Effector memory CD4-positive, alpha-beta T cell (primary cell): ENCODE results near the gene CHCT1.
"Not testable (repeated sequence)": the region's sequence is repeated elsewhere in the genome, so short reads cannot be mapped to it uniquely, and the experiment has no call there.

Experiments
- DNase-seq, 3 donors: peaks; one replicate each; pipeline ENCODE4 v3.0.0-alpha.2; 2020
- H3K27ac ChIP-seq: 2 replicates; pipeline ENCODE4 v1.7.0; 2013; ENCODE audit warnings: mild to moderate bottlenecking, low read length, moderate library complexity; ENCODE audit not compliant: insufficient read depth, poor library complexity, severe bottlenecking
- H3K27me3 ChIP-seq: replicated peaks from 2 replicates; pipeline ENCODE4 v1.7.0; 2013; ENCODE audit warnings: mild to moderate bottlenecking, low read length; ENCODE audit not compliant: insufficient read depth, control insufficient read depth, poor library complexity, severe bottlenecking
- H3K36me3 ChIP-seq: 2 replicates; pipeline ENCODE4 v1.7.0; 2013; ENCODE audit warnings: mild to moderate bottlenecking, low read length, moderate library complexity; ENCODE audit not compliant: control insufficient read depth, insufficient read depth
- H3K4me1 ChIP-seq: 2 replicates; pipeline ENCODE4 v1.7.0; 2013; ENCODE audit warnings: low read length, mild to moderate bottlenecking; ENCODE audit not compliant: control insufficient read depth, insufficient read depth, poor library complexity, severe bottlenecking
- H3K4me3 ChIP-seq: 2 replicates; pipeline ENCODE4 v1.7.0; 2013; ENCODE audit warnings: low read length, low read depth, mild to moderate bottlenecking; ENCODE audit not compliant: insufficient read depth, poor library complexity, severe bottlenecking
- H3K9me3 ChIP-seq: 2 replicates; pipeline ENCODE4 v1.7.0; 2013; ENCODE audit warnings: mild to moderate bottlenecking, low read length, moderate library complexity; ENCODE audit not compliant: control insufficient read depth

The CHCT1 gene

DNA sequence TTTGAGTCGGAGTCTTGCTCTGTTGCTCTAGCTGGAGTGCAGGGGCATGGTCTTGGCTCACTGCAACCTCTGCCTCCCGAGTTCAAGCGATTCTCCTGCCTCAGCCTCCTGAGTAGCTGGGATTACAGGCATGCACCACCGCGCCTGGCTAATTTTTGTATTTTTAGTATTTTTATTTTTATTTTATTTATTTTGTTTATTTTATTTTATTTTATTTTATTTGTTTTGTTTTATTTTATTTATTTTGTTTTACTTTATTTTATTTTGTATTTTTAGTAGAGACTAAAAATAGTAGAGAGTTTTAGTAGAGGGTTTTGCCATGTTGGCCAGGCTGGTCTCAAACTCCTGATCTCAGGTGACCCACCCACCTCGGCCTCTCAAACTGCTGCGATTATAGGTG is 2.4 kb upstream of the CHCT1 start:
- not testable (repeated sequence) for DNase-seq, H3K27ac ChIP-seq, H3K4me3 ChIP-seq, H3K9me3 ChIP-seq, H3K27me3 ChIP-seq, H3K36me3 ChIP-seq, H3K4me1 ChIP-seq

DNA sequence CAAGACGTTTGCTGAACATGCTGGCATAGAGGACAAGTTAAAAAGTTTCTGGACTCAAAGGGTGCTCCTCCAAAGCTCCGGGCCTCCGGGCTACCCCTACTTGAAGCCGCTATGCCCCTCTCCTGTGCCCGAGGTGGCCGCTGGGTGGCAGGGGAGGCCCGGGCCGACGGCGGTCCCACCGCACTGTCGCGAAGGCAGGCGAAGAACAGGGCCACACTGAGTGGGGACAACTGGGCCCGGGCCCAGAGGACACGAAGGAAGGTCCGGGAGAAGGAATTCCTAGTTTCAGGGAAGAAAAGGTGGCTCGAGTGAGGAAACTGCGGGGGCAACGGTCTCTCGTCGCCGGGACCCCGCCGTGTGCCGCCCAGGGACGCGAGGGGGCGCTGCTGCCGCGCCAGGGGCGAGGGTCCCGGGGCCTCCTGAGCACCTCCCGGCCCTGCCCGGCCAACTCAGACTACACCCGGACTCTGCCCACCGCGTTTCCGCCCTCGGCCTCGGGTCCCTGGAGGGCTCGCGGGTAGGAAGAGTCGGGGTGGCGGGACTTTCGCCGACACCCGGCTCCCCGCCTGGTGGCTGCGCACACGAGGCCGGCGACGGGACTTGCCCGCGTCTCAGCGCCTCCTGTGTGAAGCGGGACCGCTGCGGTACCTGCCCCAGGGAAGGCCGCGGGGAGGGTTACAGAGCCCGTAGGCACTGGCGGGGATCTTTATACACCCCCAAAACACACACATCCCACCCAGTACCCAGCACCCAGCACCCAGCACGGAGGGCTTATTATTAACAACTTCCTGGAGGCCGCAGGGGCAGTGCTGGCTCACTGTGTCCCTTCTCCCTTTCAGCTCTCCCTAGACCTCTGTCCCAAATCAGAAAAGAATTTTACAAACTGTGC is 772 bp upstream of the CHCT1 start:
- Histone ChIP-seq H3K27me3 (no peaks in the 10 kb centered on the region), H3K4me1 (no peaks in the 10 kb centered on the region), H3K36me3 (no peaks in the 10 kb centered on the region), H3K4me3 (peak overlapping the region; percentile 72), H3K9me3 (no peaks in the 10 kb centered on the region), H3K27ac (peak overlapping the region; percentile 45)
- DNase-seq, result peak; percentile 34 to 54 (median 46)

DNA sequence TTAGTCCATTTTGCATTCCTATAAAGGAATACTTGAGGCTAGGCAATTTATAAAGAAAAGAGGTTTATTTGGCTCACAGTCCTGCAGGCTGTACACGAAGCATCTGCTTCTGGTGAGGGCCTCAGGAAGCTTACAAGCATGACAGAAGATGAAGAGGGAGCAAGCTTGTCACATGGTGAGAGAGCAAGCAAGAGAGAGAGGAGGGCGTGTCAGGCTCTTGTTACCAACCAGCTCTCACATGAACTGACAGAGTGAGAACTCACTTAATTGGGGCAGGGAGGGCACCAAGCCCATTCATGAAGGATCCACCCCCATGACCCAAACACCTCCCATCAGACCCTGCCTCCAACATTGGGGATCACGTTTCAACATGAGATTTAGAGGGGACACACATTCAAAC is 1.6 kb downstream of the CHCT1 start:
- no peak for DNase-seq
- H3K4me1 ChIP-seq, result no peaks in the 10 kb centered on the region
- H3K36me3 ChIP-seq, result no peaks in the 10 kb centered on the region
- no peak overlapping the region for H3K4me3 ChIP-seq
- H3K27me3 ChIP-seq, result no peaks in the 10 kb centered on the region
- no peaks in the 10 kb centered on the region for H3K9me3 ChIP-seq
- H3K27ac ChIP-seq, result no peak overlapping the region

DNA sequence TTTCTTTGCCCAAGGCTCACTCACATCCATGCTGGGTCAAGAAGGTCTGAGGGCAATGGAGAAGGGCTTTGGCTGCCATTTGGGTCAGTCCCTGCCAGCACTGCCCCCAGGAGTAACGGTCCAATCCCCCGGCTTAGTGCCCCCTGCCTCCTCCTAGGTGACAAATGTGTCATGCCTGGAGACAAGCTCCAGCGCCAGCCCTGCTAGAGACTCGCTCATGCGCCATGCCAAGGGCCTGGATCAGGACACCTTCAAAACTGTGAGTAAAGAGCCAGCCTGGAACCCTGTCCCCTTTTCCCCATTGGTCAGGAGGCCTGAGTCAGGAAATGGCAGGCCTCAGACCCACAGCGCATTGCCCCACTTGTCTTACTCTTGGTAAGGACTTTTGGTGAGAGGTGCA is 3.3 kb downstream of the CHCT1 start:
- H3K9me3 ChIP-seq, result no peaks in the 10 kb centered on the region
- no peak for DNase-seq
- H3K27me3 ChIP-seq, result no peaks in the 10 kb centered on the region
- H3K4me1 ChIP-seq, result no peaks in the 10 kb centered on the region
- H3K4me3 ChIP-seq, result no peak overlapping the region
- no peaks in the 10 kb centered on the region for H3K36me3 ChIP-seq
- no peak overlapping the region for H3K27ac ChIP-seq

DNA sequence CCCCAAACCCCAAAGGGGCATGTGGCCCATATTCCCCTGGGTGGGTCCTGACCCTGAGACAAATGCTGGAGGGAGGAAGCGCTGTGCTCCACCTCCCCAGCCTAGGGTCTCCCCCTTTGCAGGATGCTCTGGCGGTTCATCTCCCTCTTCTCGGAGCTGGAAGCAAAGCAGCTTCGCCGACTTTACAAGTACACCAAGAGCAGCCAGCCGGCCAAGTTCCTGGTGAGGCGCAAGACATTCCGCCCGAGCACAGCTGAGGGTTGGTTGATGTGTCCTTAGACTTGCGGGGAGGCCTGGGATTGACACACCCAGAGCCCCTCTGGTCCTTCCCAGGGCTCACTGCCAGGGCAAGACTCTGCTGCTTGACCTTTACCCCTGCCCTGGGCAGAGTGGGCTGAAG is 4.3 kb downstream of the CHCT1 start:
- no peaks in the 10 kb centered on the region for H3K4me1 ChIP-seq
- no peaks in the 10 kb centered on the region for H3K36me3 ChIP-seq

DNA sequence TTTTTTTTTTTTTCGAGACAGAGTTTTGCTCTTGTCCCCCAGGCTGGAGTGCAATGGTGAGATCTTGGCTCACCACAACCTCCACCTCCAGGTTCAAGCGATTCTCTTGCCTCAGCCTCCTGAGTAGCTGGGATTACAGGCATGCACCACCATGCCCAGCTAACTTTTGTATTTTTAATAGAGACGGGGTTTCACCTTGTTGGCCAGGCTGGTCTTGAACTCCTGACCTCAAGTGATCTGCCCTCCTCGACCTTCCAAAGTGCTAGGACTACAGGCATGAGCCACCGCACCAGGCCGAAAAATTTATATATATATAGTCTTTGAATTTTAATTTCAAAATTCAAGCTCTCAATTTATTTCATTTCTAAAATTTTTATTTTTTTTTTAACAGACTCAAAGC is 6.2 kb downstream of the CHCT1 start:
- H3K27me3 ChIP-seq, H3K4me1 ChIP-seq, H3K9me3 ChIP-seq, H3K27ac ChIP-seq, H3K36me3 ChIP-seq, DNase-seq, H3K4me3 ChIP-seq: not testable (repeated sequence)

More for the DNA sequence above, 4.3 kb downstream of the CHCT1 start:
- H3K27ac ChIP-seq, result no peak overlapping the region
- no peaks in the 10 kb centered on the region for H3K27me3 ChIP-seq
- H3K4me3 ChIP-seq, result no peak overlapping the region
- DNase-seq, result no peak
- no peaks in the 10 kb centered on the region for H3K9me3 ChIP-seq

DNA sequence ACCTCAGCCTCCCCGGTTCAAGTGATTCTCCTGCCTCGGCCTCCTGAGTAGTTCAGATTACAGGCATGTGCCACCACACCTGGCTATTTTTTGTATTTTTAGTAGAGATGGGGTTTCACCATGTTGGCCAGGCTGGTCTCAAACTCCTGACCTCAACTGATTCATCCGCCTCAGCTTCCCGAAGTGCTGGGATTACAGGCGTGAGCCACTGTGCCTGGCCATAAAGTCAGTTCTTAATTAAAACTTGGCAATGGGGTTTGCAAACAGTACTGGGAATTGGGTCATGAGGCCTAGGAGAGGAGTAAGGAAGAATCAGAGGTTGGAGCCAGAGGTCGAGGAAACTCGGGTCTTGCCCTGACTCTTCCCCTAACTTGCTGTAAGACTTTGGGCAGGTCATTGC is 8.3 kb downstream of the CHCT1 start:
- H3K4me3 ChIP-seq, H3K27ac ChIP-seq, H3K36me3 ChIP-seq, H3K27me3 ChIP-seq, DNase-seq, H3K4me1 ChIP-seq, H3K9me3 ChIP-seq: not testable (repeated sequence)

DNA sequence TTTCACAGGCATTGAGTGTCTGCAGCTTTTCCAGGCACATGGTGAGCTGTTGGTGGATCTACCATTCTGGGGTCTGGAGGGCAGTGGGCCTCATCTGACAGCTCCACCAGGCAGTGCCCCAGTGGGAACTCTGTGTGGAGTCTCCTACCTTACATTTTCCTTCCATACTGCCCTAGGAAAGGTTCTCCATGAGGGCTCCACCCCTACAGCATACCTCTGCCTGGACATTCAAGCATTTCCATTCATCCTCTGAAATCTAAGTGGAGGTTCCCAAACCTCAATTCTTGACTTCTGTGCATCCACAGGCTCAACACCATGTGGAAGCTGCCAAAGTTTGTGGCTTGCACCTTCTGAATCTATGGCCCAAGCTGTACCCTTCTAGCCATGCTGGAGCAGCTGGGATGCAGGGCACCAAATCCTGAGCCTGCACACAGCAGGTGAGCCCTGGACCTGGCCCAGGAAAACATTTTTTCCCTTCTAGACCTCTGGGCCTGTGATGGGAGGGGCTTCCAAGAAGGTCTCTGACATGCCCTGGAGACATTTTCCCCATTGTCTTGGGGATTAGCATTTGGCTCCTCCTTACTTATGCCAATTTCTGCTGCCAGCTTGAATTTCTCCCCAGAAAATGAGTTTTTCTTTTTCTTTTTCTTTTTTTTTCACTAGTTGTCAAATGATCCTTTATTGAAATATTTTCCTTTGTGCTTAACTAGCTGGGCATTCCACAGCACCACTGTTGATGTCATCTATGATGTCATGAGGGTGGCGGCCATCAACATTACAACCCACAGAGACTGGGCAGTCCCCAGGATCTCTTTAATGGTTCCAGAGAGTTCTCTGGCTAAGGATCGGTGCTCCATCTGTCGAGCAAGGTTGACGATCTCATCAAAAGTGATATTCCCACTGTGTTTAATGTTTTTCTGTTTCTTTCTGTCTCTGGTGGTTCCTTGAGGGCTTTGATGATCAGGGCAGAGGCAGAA is 11.0 kb downstream of the CHCT1 start:
- not testable (repeated sequence) for H3K9me3 ChIP-seq, DNase-seq, H3K36me3 ChIP-seq, H3K27ac ChIP-seq, H3K4me3 ChIP-seq, H3K27me3 ChIP-seq, H3K4me1 ChIP-seq

DNA sequence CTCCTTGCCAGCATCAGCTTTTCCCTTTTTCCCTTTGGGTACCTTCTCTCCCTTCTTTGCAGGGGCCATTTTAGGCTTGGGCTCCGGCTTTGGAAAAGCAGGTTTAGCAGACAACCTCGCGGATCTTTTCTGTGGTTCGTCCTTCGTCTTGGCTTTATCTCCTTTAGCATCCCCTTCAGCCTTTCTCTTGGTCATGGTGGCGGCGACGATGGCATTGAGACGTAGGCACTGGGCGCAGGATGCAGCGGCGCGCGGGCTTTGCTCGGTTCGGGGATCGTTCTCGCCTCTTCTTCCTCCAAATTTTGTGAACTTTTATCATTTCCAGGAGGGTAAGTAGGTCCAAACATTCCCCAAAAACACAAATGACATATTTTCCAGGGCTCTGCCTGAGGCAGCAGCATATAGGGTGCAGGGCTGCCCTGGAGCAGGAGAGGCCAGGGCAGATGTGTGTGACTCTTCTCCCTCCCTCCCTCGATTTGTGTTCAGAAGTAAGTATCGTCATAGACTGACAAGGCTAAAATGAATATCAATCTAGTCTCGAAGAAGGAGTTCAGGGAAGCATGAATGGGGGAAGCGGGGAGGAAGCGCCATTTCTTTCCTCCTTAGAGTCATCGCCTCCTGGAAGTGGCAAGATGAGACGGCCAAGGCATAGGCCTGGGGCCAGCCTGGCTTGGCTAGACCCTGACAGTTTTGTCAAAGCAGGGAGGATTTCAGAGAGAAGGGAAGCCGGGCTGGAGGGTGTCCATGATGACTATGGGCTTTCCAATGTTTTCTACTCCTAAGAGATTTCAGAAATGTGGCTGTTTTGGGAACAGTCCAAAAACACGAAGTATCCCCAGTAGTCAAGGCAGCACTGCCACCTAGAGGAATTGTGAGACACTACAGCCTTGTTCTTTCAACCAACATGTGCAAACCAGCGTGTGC is 13.2 kb downstream of the CHCT1 start:
- Histone ChIP-seq H3K4me3 (no peak overlapping the region), H3K36me3 (no peaks in the 10 kb centered on the region), H3K27ac (no peak overlapping the region), H3K27me3 (no peaks in the 10 kb centered on the region), H3K4me1 (no peaks in the 10 kb centered on the region), H3K9me3 (no peaks in the 10 kb centered on the region)
- DNase-seq, result peak; percentile 14 to 48 (median 16)
